NCI-H2196 (cell line): Measurements from ENCODE around the gene SLC35A4.
"Not testable (repeated sequence)": the region's sequence is repeated elsewhere in the genome, so short reads cannot be mapped to it uniquely, and the experiment has no call there.

Experiments used
- DNase-seq: peaks from one replicate; lab custom pipeline; 2025; ENCODE audit not compliant: unreplicated experiment; lab: John Stamatoyannopoulos, UW

The SLC35A4 gene

GRCh38 chr5:140588311-140589070 is 23.9 kb downstream of the SLC35A4 start:
- no peak for DNase-seq

- DNase-seq = no peak
Measured at GRCh38 chr5:140590861-140591260, 26.2 kb downstream of the SLC35A4 start.

GRCh38 chr5:140591747-140592372 is 27.2 kb downstream of the SLC35A4 start:
- no peak for DNase-seq

GRCh38 chr5:140593070-140593469 is 28.4 kb downstream of the SLC35A4 start:
- not testable (repeated sequence) for DNase-seq

GRCh38 chr5:140594169-140594568 is 29.5 kb downstream of the SLC35A4 start:
- no peak for DNase-seq

GRCh38 chr5:140595538-140596300 is 31.1 kb downstream of the SLC35A4 start:
- DNase-seq = peak; percentile 38

- no peak for DNase-seq
Measured at GRCh38 chr5:140596321-140596741, 31.7 kb downstream of the SLC35A4 start.

GRCh38 chr5:140598836-140599235 is 34.2 kb downstream of the SLC35A4 start:
- no peak for DNase-seq

- DNase-seq = no peak
Measured at GRCh38 chr5:140600096-140600495, 35.5 kb downstream of the SLC35A4 start.

- no peak for DNase-seq
Measured at GRCh38 chr5:140602147-140602546, 37.5 kb downstream of the SLC35A4 start.

- not testable (repeated sequence) for DNase-seq
Measured at GRCh38 chr5:140603446-140603698, 38.7 kb downstream of the SLC35A4 start.

- DNase-seq = no peak
Measured at GRCh38 chr5:140603734-140604133, 39.1 kb downstream of the SLC35A4 start.

- DNase-seq = no peak
Measured at GRCh38 chr5:140605879-140606278, 41.3 kb downstream of the SLC35A4 start.

GRCh38 chr5:140607031-140607430 is 42.4 kb downstream of the SLC35A4 start:
- DNase-seq = no peak

- DNase-seq = no peak
Measured at GRCh38 chr5:140608722-140609121, 44.1 kb downstream of the SLC35A4 start.

- no peak for DNase-seq
Measured at GRCh38 chr5:140609126-140609525, 44.5 kb downstream of the SLC35A4 start.

GRCh38 chr5:140611020-140611521 is 46.4 kb downstream of the SLC35A4 start:
- DNase-seq = no peak
